ENCODE results near the gene UBXN10.

Gene UBXN10

DNA sequence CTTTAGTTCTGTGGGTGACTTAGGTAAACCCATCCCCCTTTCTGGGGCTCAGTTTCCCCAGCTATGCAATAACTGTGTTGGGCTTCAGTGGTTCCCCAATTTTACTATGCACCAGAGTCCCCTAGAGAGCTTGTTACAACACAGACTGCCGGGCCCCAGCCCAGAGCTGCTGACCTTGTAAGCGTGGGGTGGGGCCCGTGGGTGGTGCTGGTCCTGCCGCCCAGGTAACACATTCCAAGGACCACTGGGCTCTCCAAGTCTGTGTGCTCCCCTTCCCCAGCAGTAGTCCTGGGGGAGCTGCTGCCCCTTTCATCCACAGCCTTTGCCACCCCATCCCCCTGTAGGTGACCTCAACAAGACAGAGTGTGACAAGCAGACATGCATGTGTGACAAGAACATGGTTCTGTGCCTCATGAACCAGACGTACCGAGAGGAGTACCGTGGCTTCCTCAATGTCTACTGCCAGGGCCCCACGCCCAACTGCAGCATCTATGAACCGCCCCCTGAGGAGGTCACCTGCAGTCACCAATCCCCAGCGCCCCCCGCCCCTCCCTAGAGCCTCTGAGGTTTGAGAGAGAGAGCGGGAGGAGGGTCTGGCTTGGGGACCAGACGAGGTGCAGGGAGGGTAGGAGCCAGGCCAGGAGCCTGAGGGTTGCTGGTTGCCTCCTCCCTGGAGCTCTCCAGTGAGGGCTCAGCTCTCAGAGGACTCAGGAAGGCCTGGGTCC, 37.9 kb upstream of the UBXN10 start:
- TF ChIP-seq, protein P1, sequence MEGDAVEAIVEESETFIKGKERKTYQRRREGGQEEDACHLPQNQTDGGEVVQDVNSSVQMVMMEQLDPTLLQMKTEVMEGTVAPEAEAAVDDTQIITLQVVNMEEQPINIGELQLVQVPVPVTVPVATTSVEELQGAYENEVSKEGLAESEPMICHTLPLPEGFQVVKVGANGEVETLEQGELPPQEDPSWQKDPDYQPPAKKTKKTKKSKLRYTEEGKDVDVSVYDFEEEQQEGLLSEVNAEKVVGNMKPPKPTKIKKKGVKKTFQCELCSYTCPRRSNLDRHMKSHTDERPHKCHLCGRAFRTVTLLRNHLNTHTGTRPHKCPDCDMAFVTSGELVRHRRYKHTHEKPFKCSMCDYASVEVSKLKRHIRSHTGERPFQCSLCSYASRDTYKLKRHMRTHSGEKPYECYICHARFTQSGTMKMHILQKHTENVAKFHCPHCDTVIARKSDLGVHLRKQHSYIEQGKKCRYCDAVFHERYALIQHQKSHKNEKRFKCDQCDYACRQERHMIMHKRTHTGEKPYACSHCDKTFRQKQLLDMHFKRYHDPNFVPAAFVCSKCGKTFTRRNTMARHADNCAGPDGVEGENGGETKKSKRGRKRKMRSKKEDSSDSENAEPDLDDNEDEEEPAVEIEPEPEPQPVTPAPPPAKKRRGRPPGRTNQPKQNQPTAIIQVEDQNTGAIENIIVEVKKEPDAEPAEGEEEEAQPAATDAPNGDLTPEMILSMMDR (IDR thresholded peaks at IDR 0.05) = no peak
- TF ChIP-seq ZFX (IDR thresholded peaks at IDR 0.05; ENCODE audit: borderline replicate concordance) = no peak
- H3K27ac ChIP-seq = no peak overlapping the region

DNA sequence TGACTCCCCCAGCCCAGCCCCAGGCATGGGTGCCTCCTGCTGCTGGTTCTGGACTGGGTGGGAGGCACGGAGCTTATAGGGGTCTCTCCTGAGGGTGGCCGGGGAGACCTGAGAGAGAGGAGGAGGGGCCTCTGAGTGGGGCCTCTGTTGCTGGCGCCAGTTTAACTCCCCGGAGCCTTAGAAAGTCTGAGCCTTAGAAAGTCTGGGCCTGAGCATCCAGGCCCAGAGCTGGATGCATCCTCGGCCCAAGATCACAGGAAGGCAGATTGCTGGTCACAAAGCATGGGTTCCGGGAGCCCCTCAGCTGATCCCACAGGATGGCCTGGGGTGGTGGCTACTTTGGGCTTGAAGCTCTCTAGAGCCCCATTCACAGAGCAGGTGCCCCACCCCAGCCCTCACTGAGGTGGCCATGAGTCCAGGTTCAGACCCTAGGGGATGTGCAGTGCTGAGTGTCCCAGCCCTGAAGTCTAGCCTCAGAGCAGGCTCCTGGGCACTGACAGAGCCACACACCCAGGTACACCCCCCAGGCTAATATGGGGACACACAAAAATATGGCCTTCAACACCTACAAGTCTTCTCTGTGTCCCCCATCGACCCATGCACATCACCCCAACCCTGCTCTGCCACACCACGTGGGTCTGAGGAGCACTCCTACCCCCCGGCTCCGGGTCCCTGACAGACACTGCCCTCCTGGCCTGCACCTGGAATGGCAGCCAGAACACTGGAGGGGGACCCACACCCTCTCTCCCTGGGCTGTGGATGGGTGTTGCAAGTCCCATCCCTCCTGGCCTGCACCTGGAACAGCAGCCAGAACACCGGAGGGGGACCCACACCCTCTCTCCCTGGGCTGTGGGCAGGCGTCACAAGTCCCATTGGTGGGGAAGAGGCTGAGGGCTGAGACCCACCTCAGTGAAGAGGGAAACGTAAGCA, 37.1 kb upstream of the UBXN10 start:
- TF ChIP-seq, protein P1 (IDR thresholded peaks at IDR 0.05) = no peak
- TF ChIP-seq ZFX (IDR thresholded peaks at IDR 0.05; ENCODE audit: borderline replicate concordance) = no peak
- H3K27ac ChIP-seq = no peak overlapping the region

DNA sequence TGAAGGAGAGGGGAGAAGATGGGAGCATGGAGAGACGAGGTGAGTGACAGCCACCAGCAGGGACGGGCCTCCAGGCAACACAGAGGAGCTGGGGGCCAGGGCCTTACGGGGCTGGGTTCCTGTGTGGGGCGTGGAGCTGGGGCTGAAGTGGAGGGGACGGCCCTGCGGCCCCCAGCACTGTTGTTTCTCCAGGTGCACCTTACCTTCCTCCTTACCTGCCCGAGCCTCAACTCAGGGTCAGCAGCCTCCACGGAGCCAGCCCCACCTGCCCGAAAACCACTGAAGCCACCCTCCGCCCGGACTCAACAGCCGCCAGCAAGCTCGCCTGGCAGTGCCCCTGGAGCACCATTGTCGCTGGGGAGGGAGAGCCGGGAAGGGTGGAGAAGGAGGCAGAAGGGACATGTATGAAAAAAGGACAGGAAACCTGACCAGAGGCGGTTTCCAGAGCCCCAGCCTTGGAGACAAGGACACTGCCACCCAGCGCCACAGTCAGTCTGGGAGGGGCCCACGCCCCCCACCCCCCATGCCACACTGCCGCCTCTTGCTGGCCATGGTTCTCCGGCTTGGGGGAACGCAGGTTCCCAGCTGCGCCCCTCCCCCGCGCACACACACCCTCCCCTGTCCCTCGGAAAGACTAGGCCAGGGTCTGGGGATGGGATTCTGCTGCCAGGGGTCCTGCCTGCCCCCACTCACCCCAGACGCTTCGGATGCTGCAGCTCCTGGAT, 36.1 kb upstream of the UBXN10 start:
- no peak overlapping the region for H3K27ac ChIP-seq

DNA sequence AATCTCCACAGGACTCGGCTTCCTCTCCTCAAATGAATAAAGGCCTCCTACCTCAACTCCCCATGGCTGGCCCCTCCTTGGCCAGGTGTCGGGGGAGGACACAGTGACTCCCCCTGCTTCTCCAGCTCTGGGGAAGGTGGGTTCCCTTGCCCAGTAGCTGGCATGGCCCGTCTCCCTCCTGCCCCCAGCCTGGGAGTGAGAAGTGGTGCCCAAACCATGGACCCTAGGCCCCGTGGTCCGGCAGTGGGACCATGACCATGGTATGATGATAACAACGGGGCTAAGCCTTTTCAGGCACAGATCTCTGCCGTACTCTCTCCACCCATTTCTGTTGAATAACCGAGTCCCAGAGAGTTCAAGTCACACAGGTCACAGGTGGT, 35.6 kb upstream of the UBXN10 start:
- no peak overlapping the region for H3K27ac ChIP-seq
- TF ChIP-seq, protein P1 (IDR thresholded peaks at IDR 0.05) = no peak
- no peak for TF ChIP-seq ZFX (IDR thresholded peaks at IDR 0.05; ENCODE audit: borderline replicate concordance)

More for the DNA sequence above, 36.1 kb upstream of the UBXN10 start:
- TF ChIP-seq ZFX (IDR thresholded peaks at IDR 0.05; ENCODE audit: borderline replicate concordance) = no peak
- TF ChIP-seq, protein P1 (IDR thresholded peaks at IDR 0.05) = no peak

DNA sequence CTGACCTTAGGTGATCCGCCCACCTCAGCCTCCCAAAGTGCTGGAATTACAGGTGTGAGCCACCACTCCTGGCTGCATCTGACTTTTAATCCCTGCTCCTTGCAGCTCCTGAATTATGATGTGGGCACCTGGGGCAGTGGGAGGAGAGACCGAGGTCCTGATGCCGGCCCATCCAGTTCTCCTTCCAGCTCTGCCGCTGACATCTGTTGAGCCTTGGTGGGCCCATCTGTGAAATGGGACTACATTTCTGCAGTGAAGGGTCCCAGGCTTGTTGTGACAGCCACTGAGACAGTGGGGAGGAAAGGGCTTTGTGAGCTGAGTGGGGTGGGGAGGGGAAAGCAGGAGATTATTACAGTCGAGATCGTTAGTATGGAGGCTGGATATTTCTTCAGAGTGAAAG, 34.9 kb upstream of the UBXN10 start:
- TF ChIP-seq ZFX (IDR thresholded peaks at IDR 0.05; ENCODE audit: borderline replicate concordance) = no peak
- TF ChIP-seq, protein P1 (IDR thresholded peaks at IDR 0.05) = no peak
- no peak overlapping the region for H3K27ac ChIP-seq

DNA sequence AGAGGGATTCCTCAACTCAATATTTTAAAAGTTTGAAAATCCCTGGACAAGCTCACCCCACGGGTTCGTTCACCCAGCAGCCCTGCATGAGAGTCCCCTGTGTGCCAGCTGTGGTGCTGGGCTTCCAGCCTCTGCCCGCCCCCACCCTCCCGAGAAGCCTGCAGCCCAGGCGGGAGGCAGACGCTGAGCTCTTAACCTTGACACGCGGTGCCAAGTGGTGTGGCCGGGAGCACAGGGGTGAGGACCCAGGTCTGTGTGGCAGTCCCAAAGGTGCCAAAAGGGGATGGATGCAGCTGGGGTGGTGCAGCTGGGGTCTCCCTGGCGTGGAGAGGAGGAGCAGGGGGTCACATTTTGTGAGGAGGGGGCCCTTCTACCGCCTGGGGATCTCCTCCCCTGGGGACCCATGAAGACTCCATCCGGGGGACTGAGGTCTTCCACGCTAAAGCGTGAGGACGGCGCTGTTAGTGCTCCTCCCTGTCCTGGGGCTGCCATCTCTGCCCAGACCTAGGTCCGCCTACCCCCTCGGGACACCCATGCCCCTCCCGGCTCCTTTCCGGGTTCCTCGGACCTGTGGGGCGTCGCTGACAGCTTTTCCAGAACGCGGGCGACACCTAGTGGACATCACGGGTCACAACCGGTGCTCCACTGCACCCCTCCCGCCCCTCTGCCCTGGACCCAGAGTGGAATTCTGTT, 33.8 kb upstream of the UBXN10 start:
- no peak overlapping the region for H3K27ac ChIP-seq
- TF ChIP-seq, protein P1 (IDR thresholded peaks at IDR 0.05) = peak; percentile 91
- no peak for TF ChIP-seq ZFX (IDR thresholded peaks at IDR 0.05; ENCODE audit: borderline replicate concordance)

Measured in 22Rv1 (cell line).